CD4-positive, CD25-positive, alpha-beta regulatory T cell (primary cell): ENCODE results near the gene PCDHGB1. TPM values are rescaled to one million over a fixed set of nuclear protein-coding genes. Genes with fewer than 3 reads are reported as not detected.
A peak's percentile ranks its signal among the peaks of the same experiment; 100 is the strongest.
"Not testable (repeated sequence)": the region's sequence is repeated elsewhere in the genome, so short reads cannot be mapped to it uniquely, and the experiment has no call there.

Source experiments
- ATAC-seq, 2 donors: fragments of 150-1000 bp; cut with Tn5 transposase; one replicate each; pipeline ENCODE4 v1.10.0; 2021; ENCODE audit warnings: low read depth in 2 of 2, moderate number of reproducible peaks in 2 of 2, moderate library complexity in 1 of 2
- DNase-seq, 3 donors: peaks; one replicate each; pipeline versions ENCODE4 v3.0.0 to v3.0.0-alpha.2; 2012 to 2022; ENCODE audit warnings: mixed read lengths in 1 of 3
- H3K27ac ChIP-seq: one replicate; pipeline ENCODE4 v1.7.0; 2013; ENCODE audit warnings: mild to moderate bottlenecking, low read length; ENCODE audit not compliant: insufficient read depth, poor library complexity, severe bottlenecking
- H3K27me3 ChIP-seq: one replicate; pipeline ENCODE4 v1.7.0; 2013; ENCODE audit warnings: low read length; ENCODE audit not compliant: control insufficient read depth, insufficient read depth
- H3K36me3 ChIP-seq: one replicate; pipeline ENCODE4 v1.7.0; 2013; ENCODE audit warnings: mild to moderate bottlenecking, low read length, moderate library complexity; ENCODE audit not compliant: control insufficient read depth, insufficient read depth
- H3K4me1 ChIP-seq: 2 replicates; pipeline ENCODE4 v1.7.0; 2013; ENCODE audit warnings: mild to moderate bottlenecking, low read length; ENCODE audit not compliant: insufficient read depth, control insufficient read depth, poor library complexity, severe bottlenecking
- H3K4me3 ChIP-seq: one replicate; pipeline ENCODE4 v1.7.0; 2013; ENCODE audit warnings: low read depth, mild to moderate bottlenecking, low read length, moderate library complexity
- H3K9me3 ChIP-seq, 2 experiments: 1 replicate in 1 of 2; 2 replicates in 1 of 2; pipeline ENCODE4 v1.7.0; 2013; ENCODE audit warnings: low read length in 2 of 2, mild to moderate bottlenecking in 1 of 2, moderate library complexity in 1 of 2; ENCODE audit not compliant: control insufficient read depth in 2 of 2
- H3K27ac Mint-ChIP-seq, 3 donors: one replicate each; pipeline ENCODE4 v1.8.0; 2020 to 2022; ENCODE audit warnings: mild to moderate bottlenecking in 3 of 3, mixed read lengths in 3 of 3, moderate library complexity in 2 of 3
- H3K27me3 Mint-ChIP-seq: one replicate; pipeline ENCODE4 v1.8.0; 2022; ENCODE audit warnings: mild to moderate bottlenecking, mixed read lengths
- H3K36me3 Mint-ChIP-seq: one replicate; pipeline ENCODE4 v1.8.0; 2020; ENCODE audit warnings: mixed read lengths
- H3K4me1 Mint-ChIP-seq, 4 donors: one replicate each; pipeline ENCODE4 v1.8.0; 2020 to 2022; ENCODE audit warnings: mixed read lengths in 4 of 4, mild to moderate bottlenecking in 1 of 4
- H3K4me3 Mint-ChIP-seq, 4 donors: one replicate each; pipeline ENCODE4 v1.8.0; 2020 to 2022; ENCODE audit warnings: mild to moderate bottlenecking in 4 of 4, mixed read lengths in 4 of 4, moderate library complexity in 3 of 4
- H3K9me3 Mint-ChIP-seq, 7 donors: one replicate each; pipeline ENCODE4 v1.8.0; 2020 to 2022; ENCODE audit warnings: mixed read lengths in 7 of 7, mild to moderate bottlenecking in 3 of 7, moderate library complexity in 2 of 7
- polyA plus RNA-seq, 4 donors: library from polyadenylated mRNA; unstranded; fragments of 300-500 nt; fragmentation: Illumina TruSeq; gene quantifications; one replicate each; pipeline ENCODE4 v1.2.3, GENCODE V29; 2021
- total RNA-seq: library from RNA; stranded (reverse); gene quantifications from one replicate; pipeline ENCODE4 v1.2.3, GENCODE V29; 2022

The PCDHGB1 gene
- total and polyA plus RNA-seq, 5 donors from 2014 or later: not detected

GRCh38 chr5:141388661-141389060 lies 38.8 kb downstream of the PCDHGB1 start:
- no peak overlapping the region for H3K4me3 ChIP-seq
- H3K4me1 ChIP-seq: no peaks in the 10 kb centered on the region
- no peaks in the 10 kb centered on the region for H3K36me3 ChIP-seq
- ATAC-seq (no peak), DNase-seq (no peak)
- Mint-ChIP-seq H3K36me3 (peaks cover 3% of the 10 kb centered on the region), H3K4me1 (peaks cover 0 to 3% (median 0%) of the 10 kb centered on the region in 4 donors), H3K27ac (peak overlapping the region in 1 of 3 donors; percentile 49), H3K27me3 (peaks cover 61% of the 10 kb centered on the region), H3K9me3 (peaks cover 0 to 60% (median 18%) of the 10 kb centered on the region in 7 donors), H3K4me3 (no peak overlapping the region)
- H3K9me3 ChIP-seq: peaks cover 20 to 48% of the 10 kb centered on the region in 2 experiments
- no peak overlapping the region for H3K27ac ChIP-seq
- H3K27me3 ChIP-seq: peaks cover 42% of the 10 kb centered on the region

DNA sequence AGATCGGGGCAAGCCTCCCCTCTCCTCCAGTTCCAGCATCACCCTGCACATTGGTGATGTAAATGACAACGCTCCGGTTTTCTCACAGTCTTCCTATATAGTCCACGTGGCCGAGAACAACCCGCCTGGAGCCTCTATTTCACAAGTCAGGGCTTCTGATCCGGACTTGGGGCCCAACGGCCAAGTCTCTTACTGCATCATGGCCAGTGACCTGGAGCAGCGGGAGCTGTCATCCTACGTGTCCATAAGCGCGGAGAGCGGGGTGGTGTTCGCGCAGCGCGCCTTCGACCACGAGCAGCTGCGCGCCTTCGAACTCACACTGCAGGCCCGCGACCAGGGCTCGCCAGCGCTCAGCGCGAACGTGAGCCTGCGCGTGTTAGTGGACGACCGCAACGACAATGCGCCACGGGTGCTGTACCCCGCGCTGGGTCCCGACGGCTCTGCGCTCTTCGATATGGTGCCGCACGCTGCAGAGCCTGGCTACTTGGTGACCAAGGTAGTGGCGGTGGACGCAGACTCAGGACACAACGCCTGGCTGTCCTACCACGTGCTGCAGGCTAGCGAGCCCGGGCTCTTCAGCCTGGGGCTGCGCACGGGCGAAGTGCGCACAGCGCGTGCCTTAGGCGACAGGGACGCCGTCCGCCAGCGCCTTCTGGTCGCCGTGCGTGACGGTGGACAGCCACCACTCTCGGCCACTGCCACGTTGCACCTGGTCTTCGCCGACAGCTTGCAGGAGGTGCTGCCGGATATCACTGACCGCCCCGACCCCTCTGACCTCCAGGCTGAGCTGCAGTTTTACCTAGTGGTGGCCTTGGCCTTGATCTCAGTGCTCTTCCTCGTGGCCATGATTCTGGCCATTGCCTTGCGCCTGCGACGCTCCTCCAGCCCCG lies 39.5 kb downstream of the PCDHGB1 start:
- ATAC-seq (no peak), DNase-seq (no peak)
- peaks cover 21 to 54% of the 10 kb centered on the region in 2 experiments for H3K9me3 ChIP-seq
- H3K27me3 ChIP-seq: peaks cover 41% of the 10 kb centered on the region
- H3K36me3 ChIP-seq: no peaks in the 10 kb centered on the region
- peaks cover 3% of the 10 kb centered on the region for H3K36me3 Mint-ChIP-seq
- no peak overlapping the region for H3K27ac Mint-ChIP-seq
- H3K9me3 Mint-ChIP-seq: peaks cover 0 to 60% (median 18%) of the 10 kb centered on the region in 7 donors
- no peak overlapping the region for H3K4me3 ChIP-seq
- peaks cover 0 to 3% (median 0%) of the 10 kb centered on the region in 4 donors for H3K4me1 Mint-ChIP-seq
- H3K4me3 Mint-ChIP-seq: peak overlapping the region in 1 of 4 donors; percentile 77
- no peak overlapping the region for H3K27ac ChIP-seq
- H3K27me3 Mint-ChIP-seq: peaks cover 58% of the 10 kb centered on the region
- H3K4me1 ChIP-seq: no peaks in the 10 kb centered on the region

DNA sequence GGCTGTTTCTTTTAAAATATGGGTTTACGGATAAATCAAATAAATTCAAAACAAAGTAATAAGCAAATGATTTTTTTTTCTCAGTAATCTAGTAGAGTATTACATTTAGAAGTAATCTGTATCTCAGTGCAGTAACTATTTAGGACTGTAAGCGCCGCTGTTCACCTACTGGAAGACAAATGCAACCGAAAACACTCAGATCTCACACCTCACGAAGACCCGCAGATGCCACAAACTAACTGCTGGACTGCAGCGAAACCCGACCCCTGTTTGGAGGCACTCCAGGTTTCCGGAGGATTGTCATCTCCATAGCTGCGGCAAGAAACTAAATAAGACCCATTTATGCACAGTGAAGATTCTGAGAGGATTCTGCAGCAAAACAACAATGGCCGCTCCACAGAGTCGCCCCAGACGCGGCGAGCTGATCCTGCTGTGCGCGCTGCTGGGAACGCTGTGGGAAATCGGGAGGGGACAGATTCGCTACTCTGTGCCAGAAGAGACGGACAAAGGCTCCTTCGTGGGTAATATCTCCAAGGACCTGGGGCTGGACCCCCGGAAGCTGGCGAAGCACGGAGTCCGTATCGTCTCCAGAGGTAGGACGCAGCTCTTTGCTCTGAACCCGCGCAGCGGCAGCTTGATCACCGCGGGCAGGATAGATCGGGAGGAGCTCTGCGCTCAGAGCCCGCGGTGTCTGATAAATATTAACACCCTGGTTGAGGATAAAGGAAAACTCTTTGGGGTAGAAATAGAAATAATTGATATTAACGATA lies 42.7 kb downstream of the PCDHGB1 start, which contains the start of gene PCDHGA8:
Gene PCDHGA8 (plus strand): TSS at position 205 of the 770 bp plus-strand sequence. CDS start 181 bp downstream, at position 386.
- Mint-ChIP-seq H3K27ac (no peak within 1 kb of the TSS), H3K9me3 (peaks cover 0 to 57% (median 11%) of the 10 kb centered on the region in 7 donors), H3K4me1 (peaks cover 0 to 3% (median 0%) of the 10 kb centered on the region in 4 donors), H3K27me3 (peaks cover 46% of the 10 kb centered on the region), H3K36me3 (peaks cover 3% of the 10 kb centered on the region), H3K4me3 (peak within 1 kb of the TSS in 1 of 4 donors; percentile 1)
- peaks cover 24 to 37% of the 10 kb centered on the region in 2 experiments for H3K9me3 ChIP-seq
- H3K4me3 ChIP-seq: no peak within 1 kb of the TSS
- no peaks in the 10 kb centered on the region for H3K36me3 ChIP-seq
- no peaks in the 10 kb centered on the region for H3K4me1 ChIP-seq
- DNase-seq (no peak), ATAC-seq (no peak)
- H3K27me3 ChIP-seq: peaks cover 26% of the 10 kb centered on the region
- H3K27ac ChIP-seq: no peak within 1 kb of the TSS

GRCh38 chr5:141393267-141393666 lies 43.4 kb downstream of the PCDHGB1 start:
- Histone ChIP-seq H3K9me3 (peaks cover 23 to 37% of the 10 kb centered on the region in 2 experiments), H3K27ac (no peak overlapping the region), H3K36me3 (no peaks in the 10 kb centered on the region), H3K27me3 (peaks cover 24% of the 10 kb centered on the region), H3K4me3 (no peak overlapping the region), H3K4me1 (no peaks in the 10 kb centered on the region)
- Mint-ChIP-seq H3K9me3 (peaks cover 0 to 56% (median 11%) of the 10 kb centered on the region in 7 donors), H3K4me3 (no peak overlapping the region), H3K36me3 (peaks cover 3% of the 10 kb centered on the region), H3K27me3 (peaks cover 49% of the 10 kb centered on the region), H3K27ac (no peak overlapping the region), H3K4me1 (peaks cover 0 to 3% (median 0%) of the 10 kb centered on the region in 4 donors)
- ATAC-seq (no peak), DNase-seq (no peak)

DNA sequence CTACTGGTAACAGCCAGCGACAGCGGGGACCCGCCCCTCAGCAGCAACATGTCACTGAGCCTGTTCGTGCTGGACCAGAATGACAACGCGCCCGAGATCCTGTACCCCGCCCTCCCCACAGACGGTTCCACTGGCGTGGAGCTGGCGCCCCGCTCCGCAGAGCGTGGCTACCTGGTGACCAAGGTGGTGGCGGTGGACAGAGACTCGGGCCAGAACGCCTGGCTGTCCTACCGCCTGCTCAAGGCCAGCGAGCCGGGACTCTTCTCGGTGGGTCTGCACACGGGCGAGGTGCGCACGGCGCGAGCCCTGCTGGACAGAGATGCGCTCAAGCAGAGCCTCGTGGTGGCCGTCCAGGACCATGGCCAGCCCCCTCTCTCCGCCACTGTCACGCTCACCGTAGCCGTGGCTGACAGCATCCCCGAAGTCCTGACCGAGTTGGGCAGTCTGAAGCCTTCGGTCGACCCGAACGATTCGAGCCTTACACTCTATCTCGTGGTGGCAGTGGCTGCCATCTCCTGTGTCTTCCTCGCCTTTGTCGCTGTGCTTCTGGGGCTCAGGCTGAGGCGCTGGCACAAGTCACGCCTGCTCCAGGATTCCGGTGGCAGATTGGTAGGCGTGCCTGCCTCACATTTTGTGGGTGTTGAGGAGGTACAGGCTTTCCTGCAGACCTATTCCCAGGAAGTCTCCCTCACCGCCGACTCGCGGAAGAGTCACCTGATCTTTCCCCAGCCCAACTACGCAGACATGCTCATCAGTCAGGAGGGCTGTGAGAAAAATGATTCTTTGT lies 44.7 kb downstream of the PCDHGB1 start:
- not testable (repeated sequence) for H3K4me1 Mint-ChIP-seq, H3K4me3 ChIP-seq, H3K27ac Mint-ChIP-seq, H3K36me3 ChIP-seq, DNase-seq, H3K36me3 Mint-ChIP-seq, H3K4me1 ChIP-seq, ATAC-seq, H3K27ac ChIP-seq
- H3K27me3 ChIP-seq: peaks cover 23% of the 10 kb centered on the region
- Mint-ChIP-seq H3K9me3 (peaks cover 0 to 55% (median 8%) of the 10 kb centered on the region in 7 donors), H3K27me3 (peaks cover 41% of the 10 kb centered on the region), H3K4me3 (peak overlapping the region in 1 of 4 donors; percentile 32)
- H3K9me3 ChIP-seq: peaks cover 23 to 37% of the 10 kb centered on the region in 2 experiments

DNA sequence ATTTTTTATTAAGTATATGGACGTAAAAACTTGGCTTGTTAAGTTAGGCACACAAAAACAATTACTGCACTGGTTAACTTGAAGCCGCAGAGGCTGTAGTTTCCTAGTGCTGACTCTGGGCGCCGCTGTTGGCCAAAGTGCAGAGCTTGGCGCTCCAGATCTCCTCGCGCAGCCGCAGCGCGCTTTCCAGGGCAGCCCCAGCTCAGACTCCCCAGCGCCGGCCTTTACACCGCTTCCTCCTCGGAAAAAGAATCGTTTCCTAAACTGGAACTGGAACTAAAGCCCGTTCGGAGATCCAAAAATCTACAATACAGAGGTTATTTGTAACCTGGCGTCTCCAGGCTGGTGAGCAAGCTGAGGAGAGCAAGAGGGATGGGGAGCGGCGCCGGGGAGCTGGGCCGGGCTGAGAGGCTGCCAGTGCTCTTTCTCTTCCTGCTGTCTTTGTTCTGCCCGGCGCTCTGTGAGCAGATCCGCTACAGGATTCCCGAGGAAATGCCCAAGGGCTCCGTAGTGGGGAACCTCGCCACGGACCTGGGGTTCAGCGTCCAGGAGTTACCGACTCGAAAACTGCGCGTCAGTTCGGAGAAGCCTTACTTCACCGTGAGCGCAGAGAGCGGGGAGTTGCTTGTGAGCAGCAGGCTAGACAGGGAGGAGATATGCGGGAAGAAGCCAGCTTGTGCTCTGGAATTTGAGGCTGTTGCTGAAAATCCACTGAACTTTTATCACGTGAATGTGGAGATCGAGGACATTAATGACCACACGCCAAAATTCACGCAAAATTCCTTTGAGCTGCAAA lies 48.1 kb downstream of the PCDHGB1 start, which contains the start of gene PCDHGB5:
Gene PCDHGB5 (plus strand): TSS at position 192 of the 796 bp plus-strand sequence. CDS start 181 bp downstream, at position 373.
- peak in 1 of 3 donors; percentile 45 for DNase-seq
- H3K4me3 ChIP-seq, H3K36me3 Mint-ChIP-seq, H3K27ac ChIP-seq, H3K36me3 ChIP-seq, H3K4me1 ChIP-seq, H3K27ac Mint-ChIP-seq, H3K4me1 Mint-ChIP-seq: not testable (repeated sequence)
- peaks cover 0 to 41% (median 7%) of the 10 kb centered on the region in 7 donors for H3K9me3 Mint-ChIP-seq
- H3K27me3 ChIP-seq: peaks cover 26% of the 10 kb centered on the region
- peak within 1 kb of the TSS in 2 of 4 donors; percentile 29 to 43 for H3K4me3 Mint-ChIP-seq
- peaks cover 40% of the 10 kb centered on the region for H3K27me3 Mint-ChIP-seq
- H3K9me3 ChIP-seq: peaks cover 21 to 28% of the 10 kb centered on the region in 2 experiments
- ATAC-seq: peak; percentile 50 to 59
